H9 (cell line): ENCODE measurements around the gene CRY2. TPM values are rescaled to one million over a fixed set of nuclear protein-coding genes. Genes with fewer than 3 reads are reported as not detected.

Source experiments
- DNase-seq: peaks from one replicate; pipeline ENCODE4 v3.0.0-alpha.2; 2017
- H2AFZ ChIP-seq: one replicate; pipeline ENCODE4 v1.6.1; 2013; ENCODE audit warnings: mild to moderate bottlenecking, low read length, control low read depth, moderate library complexity
- H2AK5ac ChIP-seq: 2 replicates; pipeline ENCODE4 v1.6.1; 2013; ENCODE audit warnings: low read length, control low read depth, mixed read lengths; ENCODE audit not compliant: insufficient read length
- H2BK120ac ChIP-seq: one replicate; pipeline ENCODE4 v1.6.1; 2013; ENCODE audit warnings: low read depth, mild to moderate bottlenecking, low read length, control low read depth, inconsistent platforms; ENCODE audit not compliant: poor library complexity, severe bottlenecking
- H2BK12ac ChIP-seq: 2 replicates; pipeline ENCODE4 v1.6.1; 2013; ENCODE audit warnings: low read length, control low read depth, mixed read lengths, low read depth; ENCODE audit not compliant: insufficient read length
- H2BK15ac ChIP-seq: 2 replicates; pipeline ENCODE4 v1.6.1; 2013; ENCODE audit warnings: low read depth, low read length, control low read depth
- H2BK20ac ChIP-seq: one replicate; pipeline ENCODE4 v1.6.1; 2013; ENCODE audit warnings: low read depth, mild to moderate bottlenecking, low read length, control low read depth, inconsistent platforms; ENCODE audit not compliant: poor library complexity, severe bottlenecking
- H2BK5ac ChIP-seq: 2 replicates; pipeline ENCODE4 v1.6.1; 2013; ENCODE audit warnings: low read length, control low read depth, mixed read lengths; ENCODE audit not compliant: insufficient read length
- H3K14ac ChIP-seq: 2 replicates; pipeline ENCODE4 v1.6.1; 2013; ENCODE audit warnings: low read length, control low read depth; ENCODE audit not compliant: insufficient read depth
- H3K18ac ChIP-seq: 2 replicates; pipeline ENCODE4 v1.6.1; 2013; ENCODE audit warnings: low read depth, mild to moderate bottlenecking, mixed read lengths, low read length, control low read depth; ENCODE audit not compliant: insufficient read length
- H3K23ac ChIP-seq: 2 replicates; pipeline ENCODE4 v1.6.1; 2013; ENCODE audit warnings: low read length, control low read depth, mixed read lengths, low read depth; ENCODE audit not compliant: insufficient read length
- H3K23me2 ChIP-seq: 2 replicates; pipeline ENCODE4 v1.6.1; 2013; ENCODE audit warnings: low read depth, mild to moderate bottlenecking, mixed read lengths, low read length, control low read depth; ENCODE audit not compliant: insufficient read length, poor library complexity, severe bottlenecking
- H3K27ac ChIP-seq: 2 replicates; pipeline ENCODE4 v1.5.1; 2013; ENCODE audit warnings: low read length, control low read depth, mixed read lengths, low read depth; ENCODE audit not compliant: insufficient read length
- H3K27me3 ChIP-seq: 2 replicates; pipeline ENCODE4 v1.6.1; 2013; ENCODE audit warnings: low read length, control low read depth, inconsistent platforms; ENCODE audit not compliant: insufficient read depth
- H3K4ac ChIP-seq: 2 replicates; pipeline ENCODE4 v1.6.1; 2013; ENCODE audit warnings: low read depth, mild to moderate bottlenecking, control low read depth, inconsistent platforms, low read length, moderate library complexity
- H3K4me1 ChIP-seq: 2 replicates; pipeline ENCODE4 v1.6.1; 2013; ENCODE audit warnings: low read length, control low read depth, inconsistent platforms; ENCODE audit not compliant: insufficient read depth
- H3K4me2 ChIP-seq: 2 replicates; pipeline ENCODE4 v1.6.1; 2013; ENCODE audit warnings: low read length, control low read depth, mixed read lengths; ENCODE audit not compliant: insufficient read length, insufficient read depth
- H3K56ac ChIP-seq: 2 replicates; pipeline ENCODE4 v1.6.1; 2013; ENCODE audit warnings: low read depth, mild to moderate bottlenecking, mixed read lengths, low read length, control low read depth; ENCODE audit not compliant: insufficient read length
- H3K79me1 ChIP-seq: 2 replicates; pipeline ENCODE4 v1.6.1; 2013; ENCODE audit warnings: low read depth, mild to moderate bottlenecking, moderate library complexity, low read length, control low read depth, inconsistent platforms; ENCODE audit not compliant: insufficient read depth, poor library complexity, severe bottlenecking
- H3K79me2 ChIP-seq: 2 replicates; pipeline ENCODE4 v1.6.1; 2013; ENCODE audit warnings: low read length, control low read depth, inconsistent platforms; ENCODE audit not compliant: insufficient read depth
- H3K9ac ChIP-seq: 2 replicates; pipeline ENCODE4 v1.6.1; 2013; ENCODE audit warnings: low read length, control low read depth, mixed read lengths; ENCODE audit not compliant: insufficient read length; ENCODE audit errors: extremely low read depth
- H3K9me3 ChIP-seq: one replicate; pipeline ENCODE4 v1.6.1; 2013; ENCODE audit warnings: low read depth, low read length, inconsistent platforms; ENCODE audit not compliant: control insufficient read depth
- H3T11ph ChIP-seq: one replicate; pipeline ENCODE4 v1.6.1; 2013; ENCODE audit warnings: mild to moderate bottlenecking, low read length, control low read depth, inconsistent platforms
- H4K20me1 ChIP-seq: one replicate; pipeline ENCODE4 v1.6.1; 2013; ENCODE audit not compliant: control insufficient read depth, insufficient read length, insufficient read depth
- H4K5ac ChIP-seq: 2 replicates; pipeline ENCODE4 v1.6.1; 2013; ENCODE audit warnings: low read depth, mild to moderate bottlenecking, mixed read lengths, low read length, control low read depth; ENCODE audit not compliant: insufficient read length
- H4K8ac ChIP-seq: replicated peaks from 2 replicates; pipeline ENCODE4 v1.6.1; 2013; ENCODE audit warnings: low read length, control low read depth, mixed read lengths, low read depth; ENCODE audit not compliant: insufficient read length
- H4K91ac ChIP-seq: 2 replicates; pipeline ENCODE4 v1.6.1; 2013; ENCODE audit warnings: low read depth, mild to moderate bottlenecking, moderate library complexity, mixed read lengths, low read length, control low read depth; ENCODE audit not compliant: insufficient read length
- H3K27ac Mint-ChIP-seq, 3 experiments: 2 replicates in 2 of 3; 3 replicates in 1 of 3; pipeline ENCODE4 v1.8.0; 2020 to 2021; ENCODE audit warnings: mixed read lengths in 3 of 3, mild to moderate bottlenecking in 1 of 3, moderate library complexity in 1 of 3
- H3K27me3 Mint-ChIP-seq: 2 replicates; pipeline ENCODE4 v1.8.0; 2021; ENCODE audit warnings: low read depth, mild to moderate bottlenecking, moderate library complexity, mixed read lengths
- H3K36me3 Mint-ChIP-seq, 3 experiments: 2 replicates in 2 of 3; 3 replicates in 1 of 3; pipeline ENCODE4 v1.8.0; 2020 to 2021; ENCODE audit warnings: low read depth in 3 of 3, mixed read lengths in 3 of 3; ENCODE audit not compliant: insufficient read depth in 1 of 3
- H3K4me1 Mint-ChIP-seq, 2 experiments: 2 replicates each; pipeline ENCODE4 v1.8.0; 2020; ENCODE audit warnings: mixed read lengths in 2 of 2
- H3K4me3 Mint-ChIP-seq, 2 experiments: 2 replicates in 1 of 2; 3 replicates in 1 of 2; pipeline ENCODE4 v1.8.0; 2020 to 2021; ENCODE audit warnings: mild to moderate bottlenecking in 2 of 2, mixed read lengths in 2 of 2, moderate library complexity in 1 of 2
- H3K9me3 Mint-ChIP-seq, 2 experiments: 2 replicates in 1 of 2; 3 replicates in 1 of 2; pipeline ENCODE4 v1.8.0; 2020; ENCODE audit warnings: mild to moderate bottlenecking in 2 of 2, mixed read lengths in 2 of 2, moderate library complexity in 1 of 2
- CTCF ChIP-seq: fragments of 200-600 bp; sonication (generic); conservative IDR thresholded peaks from 3 replicates; pipeline ENCODE4 v1.8.0; 2021; ENCODE audit warnings: antibody characterized with exemption, mild to moderate bottlenecking
- WGBS: extraction: QIAGEN DNeasy Blood & Tissue Kit; methylation state at CpG from one replicate; pipeline ENCODE4 v1.1.7; 2013; ENCODE audit warnings: missing lambda C conversion rate, low lambda C conversion rate, mixed read lengths; ENCODE audit not compliant: insufficient read length; ENCODE audit errors: extremely low coverage; 5-methylcytosine and 5-hydroxymethylcytosine counted together
- total RNA-seq: library from RNA; stranded (reverse); gene quantifications from 2 replicates; pipeline ENCODE4 v1.2.1, GENCODE V29; 2021

CRY2 gene
- total RNA-seq, 1 experiment from 2014 or later = 14.4 TPM

GRCh38 chr11:45906965-45907611, 59.8 kb downstream of the CRY2 start, which contains the start of gene FREY1:
FREY1 (minus strand) TSS chr11:45907271; CDS start chr11:45907245, 26 bp downstream.
- peaks cover 2 to 4% of the 10 kb centered on the region in 2 experiments; a peak in 2 of 4 replicates for H3K4me1 Mint-ChIP-seq

More at GRCh38 chr11:45906965-45907611, 59.8 kb downstream of the CRY2 start, which contains the start of gene FREY1:
- H3K27me3 Mint-ChIP-seq = no peaks in the 10 kb centered on the region
- Histone ChIP-seq H3T11ph (no peak within 1 kb of the TSS), H3K4ac (no peak within 1 kb of the TSS), H3K23ac (no peak within 1 kb of the TSS), H3K4me2 (no peak within 1 kb of the TSS), H4K91ac (no peak within 1 kb of the TSS), H4K20me1 (no peaks in the 10 kb centered on the region), H3K9me3 (no peaks in the 10 kb centered on the region), H3K27ac (no peak within 1 kb of the TSS), H3K56ac (no peak within 1 kb of the TSS), H2BK120ac (no peak within 1 kb of the TSS), H3K9ac (no peak within 1 kb of the TSS), H2BK20ac (no peak within 1 kb of the TSS), H3K14ac (peak within 1 kb of the TSS; percentile 1; the same call in 1 of the 2 replicates), H2BK5ac (no peak within 1 kb of the TSS), H2AFZ (no peak within 1 kb of the TSS), H2BK12ac (no peak within 1 kb of the TSS), H2BK15ac (no peak within 1 kb of the TSS), H4K8ac (no peak within 1 kb of the TSS), H3K4me1 (no peaks in the 10 kb centered on the region), H3K79me2 (no peaks in the 10 kb centered on the region), H3K27me3 (no peaks in the 10 kb centered on the region), H4K5ac (no peak within 1 kb of the TSS), H3K18ac (no peak within 1 kb of the TSS), H3K79me1 (no peaks in the 10 kb centered on the region), H2AK5ac (no peak within 1 kb of the TSS), H3K23me2 (no peaks in the 10 kb centered on the region)
- no CpG with 5 or more reads among the region's 18 CpGs for WGBS
- peak within 1 kb of the TSS in 2 of 3 experiments; percentile 79 to 86; a peak in 4 of 7 replicates for H3K27ac Mint-ChIP-seq
- no peak within 1 kb of the TSS for H3K4me3 Mint-ChIP-seq
- no peak for DNase-seq
- H3K9me3 Mint-ChIP-seq = no peaks in the 10 kb centered on the region
- H3K36me3 Mint-ChIP-seq = peaks cover 10 to 40% (median 29%) of the 10 kb centered on the region in 3 experiments
- no peak for TF ChIP-seq CTCF
